MM.1S (cell line): ENCODE data around the gene BCAT1.

Experiments used
- EZH2phosphoT487 ChIP-seq: fragments of 300-600 bp; sonication (generic); IDR thresholded peaks from 2 replicates; pipeline ENCODE4 v1.6.1; 2018; ENCODE audit warnings: antibody characterized with exemption, low read length
- TF ChIP-seq, protein P1 (sequence below): fragments of 300-600 bp; sonication (generic); IDR thresholded peaks from 2 replicates; pipeline ENCODE4 v1.5.1; 2016; ENCODE audit warnings: antibody characterized with exemption, low read length, mixed read lengths

DNA sequence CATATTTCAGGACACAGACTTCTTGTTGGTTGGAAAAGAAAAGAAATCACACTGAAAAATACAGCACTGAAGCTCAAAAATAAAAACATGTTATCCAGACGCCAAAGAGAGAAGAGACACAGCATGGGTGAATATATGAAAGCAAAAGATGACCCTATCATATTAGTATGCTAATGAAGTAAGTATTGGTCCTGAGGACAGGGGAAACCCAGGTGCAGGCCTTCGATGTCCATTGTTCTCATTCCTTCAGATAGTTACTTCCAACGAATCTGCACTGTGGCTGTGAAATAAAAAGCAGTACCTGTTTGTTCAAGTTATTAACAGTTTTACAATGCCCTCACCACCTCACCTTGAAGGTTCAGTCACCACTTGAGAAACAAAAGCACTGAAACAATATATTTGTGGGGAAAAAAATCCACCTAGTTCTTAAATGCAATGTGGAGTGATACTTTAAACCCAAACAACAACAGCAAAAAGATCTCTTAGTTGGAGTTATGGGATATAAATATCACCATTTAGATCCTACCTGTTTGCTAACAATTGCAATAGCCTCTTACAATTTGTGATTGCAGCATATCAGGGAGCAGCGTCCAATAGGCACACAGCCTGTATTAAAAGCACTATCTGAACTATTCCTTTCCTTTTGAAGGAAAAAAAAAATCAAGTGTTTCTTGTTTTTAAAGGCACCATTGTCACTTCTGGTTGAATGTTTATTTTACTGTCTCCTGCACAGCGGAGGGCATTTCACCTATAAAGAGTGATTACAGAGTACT lies 188.1 kb downstream of the BCAT1 start:
- TF ChIP-seq, protein P1, sequence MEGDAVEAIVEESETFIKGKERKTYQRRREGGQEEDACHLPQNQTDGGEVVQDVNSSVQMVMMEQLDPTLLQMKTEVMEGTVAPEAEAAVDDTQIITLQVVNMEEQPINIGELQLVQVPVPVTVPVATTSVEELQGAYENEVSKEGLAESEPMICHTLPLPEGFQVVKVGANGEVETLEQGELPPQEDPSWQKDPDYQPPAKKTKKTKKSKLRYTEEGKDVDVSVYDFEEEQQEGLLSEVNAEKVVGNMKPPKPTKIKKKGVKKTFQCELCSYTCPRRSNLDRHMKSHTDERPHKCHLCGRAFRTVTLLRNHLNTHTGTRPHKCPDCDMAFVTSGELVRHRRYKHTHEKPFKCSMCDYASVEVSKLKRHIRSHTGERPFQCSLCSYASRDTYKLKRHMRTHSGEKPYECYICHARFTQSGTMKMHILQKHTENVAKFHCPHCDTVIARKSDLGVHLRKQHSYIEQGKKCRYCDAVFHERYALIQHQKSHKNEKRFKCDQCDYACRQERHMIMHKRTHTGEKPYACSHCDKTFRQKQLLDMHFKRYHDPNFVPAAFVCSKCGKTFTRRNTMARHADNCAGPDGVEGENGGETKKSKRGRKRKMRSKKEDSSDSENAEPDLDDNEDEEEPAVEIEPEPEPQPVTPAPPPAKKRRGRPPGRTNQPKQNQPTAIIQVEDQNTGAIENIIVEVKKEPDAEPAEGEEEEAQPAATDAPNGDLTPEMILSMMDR: no peak
- no peak for TF ChIP-seq EZH2phosphoT487
